CD4-positive, CD25-positive, alpha-beta regulatory T cell (primary cell): Measurements from ENCODE around the gene L3MBTL2. TPM values are rescaled to one million over a fixed set of nuclear protein-coding genes. Genes with fewer than 3 reads are reported as not detected.

Experiments
- ATAC-seq, 2 donors: fragments of 150-1000 bp; cut with Tn5 transposase; one replicate each; pipeline ENCODE4 v1.10.0; 2021; ENCODE audit warnings: low read depth in 2 of 2, moderate number of reproducible peaks in 2 of 2, moderate library complexity in 1 of 2
- DNase-seq, 3 donors: peaks; one replicate each; pipeline versions ENCODE4 v3.0.0 to v3.0.0-alpha.2; 2012 to 2022; ENCODE audit warnings: mixed read lengths in 1 of 3
- H3K27ac ChIP-seq: one replicate; pipeline ENCODE4 v1.7.0; 2013; ENCODE audit warnings: mild to moderate bottlenecking, low read length; ENCODE audit not compliant: insufficient read depth, poor library complexity, severe bottlenecking
- H3K27me3 ChIP-seq: one replicate; pipeline ENCODE4 v1.7.0; 2013; ENCODE audit warnings: low read length; ENCODE audit not compliant: control insufficient read depth, insufficient read depth
- H3K36me3 ChIP-seq: one replicate; pipeline ENCODE4 v1.7.0; 2013; ENCODE audit warnings: mild to moderate bottlenecking, low read length, moderate library complexity; ENCODE audit not compliant: control insufficient read depth, insufficient read depth
- H3K4me1 ChIP-seq: 2 replicates; pipeline ENCODE4 v1.7.0; 2013; ENCODE audit warnings: mild to moderate bottlenecking, low read length; ENCODE audit not compliant: insufficient read depth, control insufficient read depth, poor library complexity, severe bottlenecking
- H3K4me3 ChIP-seq: one replicate; pipeline ENCODE4 v1.7.0; 2013; ENCODE audit warnings: low read depth, mild to moderate bottlenecking, low read length, moderate library complexity
- H3K9me3 ChIP-seq, 2 experiments: 1 replicate in 1 of 2; 2 replicates in 1 of 2; pipeline ENCODE4 v1.7.0; 2013; ENCODE audit warnings: low read length in 2 of 2, mild to moderate bottlenecking in 1 of 2, moderate library complexity in 1 of 2; ENCODE audit not compliant: control insufficient read depth in 2 of 2
- H3K27ac Mint-ChIP-seq, 3 donors: one replicate each; pipeline ENCODE4 v1.8.0; 2020 to 2022; ENCODE audit warnings: mild to moderate bottlenecking in 3 of 3, mixed read lengths in 3 of 3, moderate library complexity in 2 of 3
- H3K27me3 Mint-ChIP-seq: one replicate; pipeline ENCODE4 v1.8.0; 2022; ENCODE audit warnings: mild to moderate bottlenecking, mixed read lengths
- H3K36me3 Mint-ChIP-seq: one replicate; pipeline ENCODE4 v1.8.0; 2020; ENCODE audit warnings: mixed read lengths
- H3K4me1 Mint-ChIP-seq, 4 donors: one replicate each; pipeline ENCODE4 v1.8.0; 2020 to 2022; ENCODE audit warnings: mixed read lengths in 4 of 4, mild to moderate bottlenecking in 1 of 4
- H3K4me3 Mint-ChIP-seq, 4 donors: one replicate each; pipeline ENCODE4 v1.8.0; 2020 to 2022; ENCODE audit warnings: mild to moderate bottlenecking in 4 of 4, mixed read lengths in 4 of 4, moderate library complexity in 3 of 4
- H3K9me3 Mint-ChIP-seq, 7 donors: one replicate each; pipeline ENCODE4 v1.8.0; 2020 to 2022; ENCODE audit warnings: mixed read lengths in 7 of 7, mild to moderate bottlenecking in 3 of 7, moderate library complexity in 2 of 7
- polyA plus RNA-seq, 4 donors: library from polyadenylated mRNA; unstranded; fragments of 300-500 nt; fragmentation: Illumina TruSeq; gene quantifications; one replicate each; pipeline ENCODE4 v1.2.3, GENCODE V29; 2021
- total RNA-seq: library from RNA; stranded (reverse); gene quantifications from one replicate; pipeline ENCODE4 v1.2.3, GENCODE V29; 2022

Gene L3MBTL2
- total and polyA plus RNA-seq, 5 donors from 2014 or later, result 26.9 to 35.0 (median 30.4) TPM

- no peaks in the 10 kb centered on the region for H3K27me3 Mint-ChIP-seq
These were observed 10.8 kb downstream of the L3MBTL2 start for GRCh38 chr22:41215926-41216325.

GRCh38 chr22:41216984-41217383 is 11.9 kb downstream of the L3MBTL2 start:
- no peak for DNase-seq
- Mint-ChIP-seq H3K9me3 (peaks cover 0 to 1% (median 0%) of the 10 kb centered on the region in 7 donors), H3K27ac (peak overlapping the region in 1 of 3 donors; percentile 65), H3K4me1 (peaks cover 8 to 26% (median 14%) of the 10 kb centered on the region in 4 donors), H3K4me3 (peak overlapping the region in 1 of 4 donors; percentile 2), H3K36me3 (peaks cover 20% of the 10 kb centered on the region), H3K27me3 (no peaks in the 10 kb centered on the region)
- H3K36me3 ChIP-seq, result peaks cover 38% of the 10 kb centered on the region
- no peaks in the 10 kb centered on the region for H3K27me3 ChIP-seq
- H3K27ac ChIP-seq, result peak overlapping the region; percentile 51
- H3K9me3 ChIP-seq, result no peaks in the 10 kb centered on the region
- peaks cover 12% of the 10 kb centered on the region for H3K4me1 ChIP-seq
- H3K4me3 ChIP-seq, result peak overlapping the region; percentile 69
- ATAC-seq, result no peak

More at GRCh38 chr22:41215926-41216325, 10.8 kb downstream of the L3MBTL2 start:
- H3K27ac Mint-ChIP-seq, result no peak overlapping the region
- Histone ChIP-seq H3K27me3 (no peaks in the 10 kb centered on the region), H3K9me3 (no peaks in the 10 kb centered on the region), H3K36me3 (peaks cover 34% of the 10 kb centered on the region), H3K27ac (no peak overlapping the region), H3K4me1 (peaks cover 12% of the 10 kb centered on the region), H3K4me3 (no peak overlapping the region)
- ATAC-seq, result no peak
- peaks cover 8 to 23% (median 14%) of the 10 kb centered on the region in 4 donors for H3K4me1 Mint-ChIP-seq
- H3K9me3 Mint-ChIP-seq, result peaks cover 0 to 1% (median 0%) of the 10 kb centered on the region in 7 donors
- no peak for DNase-seq
- peak overlapping the region in 1 of 4 donors; percentile 35 for H3K4me3 Mint-ChIP-seq
- H3K36me3 Mint-ChIP-seq, result peaks cover 17% of the 10 kb centered on the region

GRCh38 chr22:41217553-41218157 is 12.5 kb downstream of the L3MBTL2 start:
- H3K27ac Mint-ChIP-seq, result peak overlapping the region in 2 of 3 donors; percentile 65 to 88
- H3K4me3 Mint-ChIP-seq, result peak overlapping the region; percentile 2 to 68 (median 60)
- Histone ChIP-seq H3K4me1 (peaks cover 12% of the 10 kb centered on the region), H3K27ac (peak overlapping the region; percentile 51), H3K9me3 (no peaks in the 10 kb centered on the region), H3K4me3 (peak overlapping the region; percentile 69), H3K36me3 (peaks cover 44% of the 10 kb centered on the region), H3K27me3 (no peaks in the 10 kb centered on the region)
- H3K4me1 Mint-ChIP-seq, result peaks cover 8 to 26% (median 14%) of the 10 kb centered on the region in 4 donors
- DNase-seq (peak in 2 of 3 donors; percentile 41 to 88), ATAC-seq (peak; percentile 89 to 98)
- H3K27me3 Mint-ChIP-seq, result no peaks in the 10 kb centered on the region
- H3K9me3 Mint-ChIP-seq, result peaks cover 0 to 1% (median 0%) of the 10 kb centered on the region in 7 donors
- peaks cover 18% of the 10 kb centered on the region for H3K36me3 Mint-ChIP-seq

- Mint-ChIP-seq H3K4me1 (peaks cover under 1 to 9% (median 5%) of the 10 kb centered on the region in 4 donors), H3K4me3 (peak overlapping the region in 1 of 4 donors; percentile 21), H3K27ac (peak overlapping the region in 1 of 3 donors; percentile 44), H3K27me3 (no peaks in the 10 kb centered on the region), H3K36me3 (peaks cover 4% of the 10 kb centered on the region), H3K9me3 (no peaks in the 10 kb centered on the region)
- H3K27me3 ChIP-seq, result no peaks in the 10 kb centered on the region
- ATAC-seq (no peak), DNase-seq (no peak)
- peaks cover 2% of the 10 kb centered on the region for H3K4me1 ChIP-seq
- peaks cover 76% of the 10 kb centered on the region for H3K36me3 ChIP-seq
- no peak overlapping the region for H3K4me3 ChIP-seq
- no peaks in the 10 kb centered on the region for H3K9me3 ChIP-seq
- H3K27ac ChIP-seq, result no peak overlapping the region
These were observed 17.9 kb downstream of the L3MBTL2 start for GRCh38 chr22:41222846-41223507.

GRCh38 chr22:41223535-41223934 is 18.4 kb downstream of the L3MBTL2 start:
- ATAC-seq (no peak), DNase-seq (no peak)
- Histone ChIP-seq H3K27me3 (no peaks in the 10 kb centered on the region), H3K9me3 (no peaks in the 10 kb centered on the region), H3K4me3 (no peak overlapping the region), H3K4me1 (no peaks in the 10 kb centered on the region), H3K27ac (no peak overlapping the region), H3K36me3 (peaks cover 79% of the 10 kb centered on the region)
- Mint-ChIP-seq H3K27ac (peak overlapping the region in 1 of 3 donors; percentile 44), H3K4me3 (no peak overlapping the region), H3K27me3 (no peaks in the 10 kb centered on the region), H3K4me1 (peaks cover 0 to 6% (median 3%) of the 10 kb centered on the region in 4 donors), H3K36me3 (peaks cover 4% of the 10 kb centered on the region), H3K9me3 (no peaks in the 10 kb centered on the region)

GRCh38 chr22:41226723-41227655 is 21.9 kb downstream of the L3MBTL2 start:
- no peaks in the 10 kb centered on the region for H3K9me3 Mint-ChIP-seq

GRCh38 chr22:41229215-41229614 is 24.1 kb downstream of the L3MBTL2 start:
- no peak overlapping the region for H3K27ac ChIP-seq
- Mint-ChIP-seq H3K27me3 (no peaks in the 10 kb centered on the region), H3K4me1 (peaks cover 0 to 4% (median 0%) of the 10 kb centered on the region in 4 donors), H3K27ac (no peak overlapping the region), H3K36me3 (no peaks in the 10 kb centered on the region), H3K9me3 (no peaks in the 10 kb centered on the region), H3K4me3 (no peak overlapping the region)
- ATAC-seq (no peak), DNase-seq (no peak)
- H3K4me3 ChIP-seq, result no peak overlapping the region
- peaks cover 43% of the 10 kb centered on the region for H3K36me3 ChIP-seq
- H3K9me3 ChIP-seq, result no peaks in the 10 kb centered on the region
- no peaks in the 10 kb centered on the region for H3K4me1 ChIP-seq
- H3K27me3 ChIP-seq, result no peaks in the 10 kb centered on the region

More at GRCh38 chr22:41226723-41227655, 21.9 kb downstream of the L3MBTL2 start:
- Histone ChIP-seq H3K9me3 (no peaks in the 10 kb centered on the region), H3K27ac (no peak overlapping the region), H3K4me1 (no peaks in the 10 kb centered on the region), H3K4me3 (no peak overlapping the region), H3K36me3 (peaks cover 64% of the 10 kb centered on the region), H3K27me3 (no peaks in the 10 kb centered on the region)
- H3K27ac Mint-ChIP-seq, result no peak overlapping the region
- H3K36me3 Mint-ChIP-seq, result no peaks in the 10 kb centered on the region
- DNase-seq (no peak), ATAC-seq (no peak)
- no peaks in the 10 kb centered on the region for H3K27me3 Mint-ChIP-seq
- H3K4me3 Mint-ChIP-seq, result no peak overlapping the region
- peaks cover 0 to 4% (median 0%) of the 10 kb centered on the region in 4 donors for H3K4me1 Mint-ChIP-seq
